ENCODE data around the gene DCLK1.

Gene DCLK1

DNA sequence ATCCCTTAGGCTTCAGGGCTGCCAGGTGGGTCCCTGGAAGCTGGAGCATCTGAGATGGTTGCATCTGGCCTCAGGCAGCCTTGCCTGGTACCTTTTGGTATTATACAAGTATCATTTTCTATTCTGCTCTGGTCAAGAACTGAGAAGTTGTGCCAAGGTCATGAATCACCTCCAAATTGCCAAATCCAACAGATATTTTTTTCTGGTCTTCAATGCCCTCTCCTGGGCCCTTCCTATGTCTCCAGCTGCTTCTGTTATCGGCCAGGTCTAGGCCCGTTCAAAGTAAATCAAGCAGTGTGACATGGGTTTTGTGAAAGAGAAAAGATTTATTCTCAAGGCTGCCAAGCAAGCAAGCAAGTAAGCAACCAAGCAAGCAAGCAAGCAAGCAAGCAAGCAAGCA, 383.6 kb downstream of the DCLK1 start:
- no peak for DNase-seq (ENCODE audit: low read depth)

DNA sequence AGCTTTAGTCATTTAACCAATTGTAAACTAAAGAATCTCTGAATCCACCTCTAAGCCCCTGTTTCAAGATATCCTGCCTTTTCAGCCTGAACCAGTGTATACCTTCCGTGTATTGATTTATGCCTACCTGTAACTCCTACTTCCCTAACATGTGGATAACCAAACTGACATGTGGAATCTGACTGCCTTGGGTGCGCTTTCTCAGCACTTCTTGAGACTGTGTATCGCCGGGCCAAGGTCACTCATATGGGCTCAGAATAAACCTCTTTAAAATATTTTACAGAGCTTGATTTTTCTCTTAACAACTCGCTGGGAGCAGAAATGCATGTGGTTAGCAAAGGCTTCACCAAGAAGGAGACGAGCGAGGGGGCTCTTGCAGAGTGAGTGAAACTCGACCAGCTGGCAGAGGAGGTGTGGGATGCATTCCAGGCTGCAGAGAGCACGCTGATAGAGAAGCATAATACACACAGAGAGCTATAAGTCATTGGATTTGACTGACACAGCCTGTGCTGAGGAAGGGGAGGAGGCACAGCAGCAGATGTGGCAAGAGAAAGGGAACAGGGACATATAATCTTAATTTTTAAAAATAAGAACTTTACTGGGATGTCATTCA, 386.5 kb downstream of the DCLK1 start:
- DNase-seq (ENCODE audit: low read depth), result no peak

DNA sequence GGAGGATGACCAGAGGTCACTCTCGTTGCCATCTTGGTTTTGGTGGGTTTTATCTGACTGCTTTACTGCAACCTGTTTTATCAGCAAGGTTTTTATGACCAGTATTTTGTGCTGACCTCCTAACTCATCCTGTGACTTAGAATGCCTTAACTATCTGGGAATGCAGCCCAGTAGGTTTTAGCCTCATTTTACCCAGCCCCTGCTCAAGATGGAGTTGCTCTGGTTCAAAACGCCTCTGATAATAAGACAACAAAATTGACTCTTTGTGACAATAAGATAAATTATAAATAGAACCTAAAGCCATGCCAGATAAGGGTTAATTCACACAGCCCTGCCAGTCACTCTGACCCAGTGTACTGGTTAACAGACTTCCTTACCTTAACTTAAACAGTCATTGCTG, 387.0 kb downstream of the DCLK1 start:
- no peak for DNase-seq (ENCODE audit: low read depth)

DNA sequence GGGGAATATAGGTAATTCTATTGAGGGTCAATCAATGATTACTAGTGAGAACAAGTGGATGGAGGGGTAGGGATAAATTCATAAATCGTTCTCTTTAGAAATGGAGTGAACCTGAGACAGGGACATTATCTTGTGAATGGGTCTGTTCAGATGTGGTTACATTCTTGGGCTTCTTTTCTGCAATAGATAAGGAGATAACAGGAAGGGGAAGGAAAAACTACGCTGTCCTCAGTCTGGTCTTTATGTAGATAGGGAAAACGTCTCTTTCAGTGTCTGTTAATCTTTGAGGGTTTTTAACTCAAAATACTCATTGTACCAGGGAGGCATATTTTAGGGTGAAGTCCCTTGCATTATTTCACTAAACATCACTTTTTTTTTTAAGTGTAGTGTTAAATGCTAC, 388.0 kb downstream of the DCLK1 start:
- DNase-seq (ENCODE audit: low read depth), result no peak

DNA sequence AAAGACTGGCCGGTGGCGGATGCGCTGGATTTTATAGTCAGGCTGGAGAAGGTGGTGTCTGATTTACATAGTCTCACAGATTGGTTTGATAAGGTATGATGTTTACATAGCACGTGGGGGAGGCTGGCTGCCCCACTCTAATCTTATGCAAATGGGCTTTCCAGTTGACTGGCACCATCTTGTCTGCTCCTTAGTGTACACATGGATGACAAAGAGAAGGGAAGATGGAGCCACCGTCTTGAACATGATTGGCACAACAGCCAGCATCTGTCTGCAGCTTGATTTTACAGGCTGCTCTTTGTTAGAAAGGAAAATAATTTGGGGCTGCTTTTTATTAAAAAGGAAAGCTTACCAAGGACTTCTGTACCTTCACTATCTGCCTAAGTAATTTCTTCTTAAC, 389.5 kb downstream of the DCLK1 start:
- no peak for DNase-seq (ENCODE audit: low read depth)

DNA sequence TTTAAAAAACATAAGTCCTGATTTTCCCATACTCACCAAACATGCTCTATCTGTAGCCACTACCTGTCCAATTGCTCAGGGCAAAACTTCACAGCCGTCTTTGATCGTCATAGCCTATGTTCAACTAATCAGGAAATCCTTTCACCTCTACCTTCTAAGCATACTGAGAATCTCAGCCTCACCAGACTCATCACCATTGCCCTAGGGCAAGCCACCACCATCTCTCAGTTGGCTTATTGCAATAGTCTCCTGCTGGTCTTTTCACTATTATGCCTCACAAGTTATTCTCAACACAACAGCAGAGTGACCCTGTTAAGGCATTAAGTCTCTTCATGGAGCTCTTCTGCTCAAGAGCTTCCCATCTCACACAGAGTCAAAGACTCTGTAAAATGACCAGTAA, 394.3 kb downstream of the DCLK1 start:
- DNase-seq (ENCODE audit: low read depth), result no peak

DNA sequence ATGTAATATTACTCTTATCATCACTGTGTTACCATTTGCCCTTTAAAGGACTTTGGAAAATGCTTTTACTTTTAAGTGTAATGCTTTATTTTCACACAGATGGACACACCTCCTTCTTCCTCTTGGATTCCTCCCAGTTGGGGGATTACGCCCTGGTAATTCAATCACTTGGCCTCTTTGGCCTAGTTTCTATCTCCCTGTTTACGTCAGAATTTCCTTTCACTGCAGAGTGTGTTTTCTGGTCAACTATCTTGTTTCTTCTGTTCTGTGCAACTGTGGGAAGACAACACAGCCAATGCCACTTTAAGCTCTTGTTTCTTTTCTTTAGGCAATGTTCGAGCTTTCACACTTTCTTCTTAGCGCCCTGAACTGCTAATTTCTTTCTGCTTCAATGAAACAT, 397.4 kb downstream of the DCLK1 start:
- no peak for DNase-seq (ENCODE audit: low read depth)

DNA sequence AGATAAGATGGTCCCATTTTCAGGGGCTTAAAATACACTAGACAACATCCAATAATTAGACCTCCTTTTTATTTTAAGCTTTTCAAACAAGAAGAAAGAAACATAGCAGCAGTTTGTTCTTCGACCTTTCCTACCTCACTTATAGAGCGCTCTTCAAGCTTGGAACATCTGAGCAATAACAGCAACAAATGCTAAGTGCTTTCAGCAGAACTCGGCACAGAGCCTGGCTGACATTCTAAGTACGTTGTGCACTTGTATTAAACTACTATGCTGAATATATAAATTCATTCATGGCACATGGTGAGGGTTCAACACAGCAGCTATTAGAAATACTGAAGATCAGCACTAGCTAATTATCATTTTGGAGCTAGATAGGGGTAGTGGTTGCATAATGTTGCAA, 398.6 kb downstream of the DCLK1 start:
- DNase-seq (ENCODE audit: low read depth), result no peak

DNA sequence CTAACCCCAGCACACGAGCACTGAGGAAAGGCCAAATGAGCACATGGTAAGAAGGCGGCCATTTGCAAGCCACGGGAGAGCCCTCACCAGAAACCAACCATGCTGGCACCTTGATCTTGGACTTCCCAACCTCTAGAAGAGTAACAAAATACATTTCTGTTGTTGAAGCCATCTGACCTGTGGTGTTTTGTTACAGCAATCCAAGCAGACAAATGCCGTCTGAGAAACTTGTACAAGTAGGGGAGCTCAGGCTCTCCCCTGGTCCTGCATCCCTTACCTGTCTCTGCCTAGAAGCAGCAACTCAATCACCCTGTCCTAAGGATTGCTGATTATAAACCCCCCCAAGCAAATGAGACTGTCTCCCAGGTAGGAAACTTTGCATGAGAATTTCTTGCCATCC, 399.7 kb downstream of the DCLK1 start:
- DNase-seq (ENCODE audit: low read depth), result no peak

DNA sequence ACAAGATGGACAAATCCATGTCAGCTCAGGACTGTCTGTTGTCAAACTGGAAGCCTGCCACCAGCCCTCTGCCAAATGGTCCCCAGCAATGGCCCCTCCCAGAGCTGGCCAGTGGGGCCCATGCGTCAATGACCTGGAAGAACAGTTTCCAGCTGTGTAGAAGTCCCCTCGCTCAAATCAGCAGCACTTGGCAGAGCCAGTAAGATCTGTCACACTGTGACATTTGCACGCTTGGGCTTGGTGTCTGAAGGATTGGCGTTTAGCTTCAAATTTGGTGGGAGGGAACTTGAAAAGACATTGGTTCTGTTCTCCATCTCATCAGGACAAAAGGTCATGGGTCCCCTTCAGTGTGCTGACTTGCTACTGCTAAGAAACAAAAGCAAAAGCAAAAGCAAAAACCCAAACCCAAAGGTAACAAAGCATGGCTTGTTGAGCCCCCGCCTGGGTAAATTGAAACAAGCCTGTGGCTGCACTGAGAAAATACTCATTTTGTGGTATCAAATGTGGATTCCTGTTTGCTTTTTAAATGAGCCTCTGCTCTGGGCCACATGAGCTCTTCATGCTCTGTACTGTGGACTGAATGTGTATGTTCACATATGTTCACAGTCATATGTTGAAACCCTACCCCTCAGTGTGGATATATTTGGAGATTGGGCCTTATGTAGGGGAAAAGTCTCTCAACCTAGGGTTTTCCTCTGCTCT, 401.1 kb downstream of the DCLK1 start:
- no peak for DNase-seq (ENCODE audit: low read depth)

DNA sequence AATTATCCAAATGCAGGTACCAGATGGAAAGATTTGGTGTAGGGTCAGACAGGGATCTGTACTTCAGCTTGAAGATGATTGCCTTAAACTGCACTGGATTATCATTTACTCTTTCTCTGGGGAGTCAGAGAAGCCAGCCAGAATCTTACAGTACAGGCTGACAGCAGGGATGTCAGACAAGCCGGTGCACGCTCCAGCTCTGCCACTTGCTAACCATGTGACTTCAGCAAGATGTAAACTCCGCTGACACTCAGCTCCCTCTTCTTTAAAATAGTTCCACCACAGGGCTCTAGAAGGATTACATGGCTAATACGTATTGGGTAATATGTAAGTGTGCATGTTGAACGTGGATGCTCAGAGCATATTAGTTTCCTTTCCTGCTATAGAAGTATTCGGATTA, 403.3 kb downstream of the DCLK1 start:
- no peak for DNase-seq (ENCODE audit: low read depth)

DNA sequence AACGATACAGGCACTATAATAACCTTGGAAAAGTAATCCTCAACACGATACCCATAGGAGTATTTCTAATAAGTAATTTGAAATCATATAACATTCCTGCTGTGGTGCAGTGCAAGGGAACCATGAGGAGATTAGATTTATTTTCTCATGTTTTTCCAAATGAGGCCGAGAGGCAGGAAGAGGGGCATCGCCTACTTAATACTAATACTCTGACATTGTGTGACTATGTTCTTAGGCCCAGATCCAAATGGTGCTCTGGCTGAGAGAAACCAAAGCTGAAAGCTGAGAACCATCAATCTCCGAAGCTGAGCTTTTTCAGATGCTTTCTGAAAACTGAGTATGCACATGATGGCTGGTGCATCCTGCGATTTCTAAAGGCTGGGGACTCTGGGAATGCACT, 406.7 kb downstream of the DCLK1 start:
- no peak for DNase-seq (ENCODE audit: low read depth)

DNA sequence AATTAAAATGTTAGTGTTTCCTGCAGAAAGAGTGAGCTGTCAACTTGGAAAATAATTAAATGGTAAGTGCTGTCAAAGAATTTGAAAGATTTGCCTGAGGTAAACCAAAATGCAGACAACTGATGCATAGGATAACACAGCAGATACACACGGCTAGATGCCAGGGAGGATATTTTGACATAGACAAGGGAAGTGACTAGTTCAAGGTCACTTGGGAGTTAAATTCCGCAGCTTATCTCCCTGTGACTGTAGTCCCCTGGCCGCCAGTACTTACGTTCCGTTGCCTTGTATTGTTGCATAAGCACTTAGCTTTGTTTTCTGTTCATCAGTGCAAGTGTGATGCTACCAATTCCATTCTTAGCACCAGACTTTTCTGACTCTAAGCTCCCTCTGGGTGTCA, 407.4 kb downstream of the DCLK1 start:
- DNase-seq (ENCODE audit: low read depth), result no peak

DNA sequence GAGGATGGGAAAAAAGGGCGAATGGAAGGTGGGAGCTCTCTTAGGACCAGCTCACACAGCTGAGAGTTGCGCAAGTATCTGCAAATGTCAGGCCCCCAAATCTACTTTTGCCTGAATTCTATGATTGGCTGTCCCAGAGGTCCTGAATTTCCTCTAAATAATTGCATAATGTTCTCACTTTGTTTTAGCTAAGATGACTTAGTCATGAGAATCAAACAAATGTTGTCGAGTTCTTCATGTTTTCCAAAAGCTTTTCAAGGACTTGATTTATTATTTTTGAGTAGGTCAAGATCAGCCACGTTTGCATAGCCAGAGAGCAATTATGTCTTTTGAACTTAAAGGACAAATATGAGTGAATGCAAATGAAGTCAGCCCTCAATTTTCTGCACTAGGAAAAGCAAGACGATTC, 408.1 kb downstream of the DCLK1 start:
- no peak for DNase-seq (ENCODE audit: low read depth)

DNA sequence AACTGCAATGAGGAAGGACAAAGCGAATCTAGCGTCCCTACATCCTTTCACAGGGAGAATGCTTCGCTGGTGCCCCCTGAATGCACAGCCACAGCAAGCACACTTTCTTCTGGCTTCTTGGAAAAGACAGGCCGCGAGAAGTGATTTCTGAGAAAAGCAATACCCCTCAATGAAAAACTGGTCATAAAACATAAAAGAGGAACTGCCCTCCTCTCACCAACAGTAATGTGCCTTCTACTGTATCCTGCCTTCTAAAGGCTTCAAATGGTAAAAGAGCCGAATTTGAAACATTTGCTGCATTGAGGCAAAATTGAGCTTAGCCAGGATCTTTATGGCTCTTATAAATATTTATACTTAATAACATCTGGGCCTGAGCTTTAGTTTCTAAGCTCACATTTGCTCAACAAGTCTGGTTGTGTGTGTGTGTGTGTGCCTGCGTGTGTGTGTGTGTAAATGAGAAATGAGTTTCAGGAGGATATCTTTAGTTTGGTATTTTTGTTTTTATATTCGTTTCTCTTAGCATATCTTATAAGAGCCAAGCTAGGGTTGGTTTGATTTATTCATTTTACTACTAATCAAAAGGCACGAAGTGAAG, 408.6 kb downstream of the DCLK1 start:
- no peak for DNase-seq (ENCODE audit: low read depth)

DNA sequence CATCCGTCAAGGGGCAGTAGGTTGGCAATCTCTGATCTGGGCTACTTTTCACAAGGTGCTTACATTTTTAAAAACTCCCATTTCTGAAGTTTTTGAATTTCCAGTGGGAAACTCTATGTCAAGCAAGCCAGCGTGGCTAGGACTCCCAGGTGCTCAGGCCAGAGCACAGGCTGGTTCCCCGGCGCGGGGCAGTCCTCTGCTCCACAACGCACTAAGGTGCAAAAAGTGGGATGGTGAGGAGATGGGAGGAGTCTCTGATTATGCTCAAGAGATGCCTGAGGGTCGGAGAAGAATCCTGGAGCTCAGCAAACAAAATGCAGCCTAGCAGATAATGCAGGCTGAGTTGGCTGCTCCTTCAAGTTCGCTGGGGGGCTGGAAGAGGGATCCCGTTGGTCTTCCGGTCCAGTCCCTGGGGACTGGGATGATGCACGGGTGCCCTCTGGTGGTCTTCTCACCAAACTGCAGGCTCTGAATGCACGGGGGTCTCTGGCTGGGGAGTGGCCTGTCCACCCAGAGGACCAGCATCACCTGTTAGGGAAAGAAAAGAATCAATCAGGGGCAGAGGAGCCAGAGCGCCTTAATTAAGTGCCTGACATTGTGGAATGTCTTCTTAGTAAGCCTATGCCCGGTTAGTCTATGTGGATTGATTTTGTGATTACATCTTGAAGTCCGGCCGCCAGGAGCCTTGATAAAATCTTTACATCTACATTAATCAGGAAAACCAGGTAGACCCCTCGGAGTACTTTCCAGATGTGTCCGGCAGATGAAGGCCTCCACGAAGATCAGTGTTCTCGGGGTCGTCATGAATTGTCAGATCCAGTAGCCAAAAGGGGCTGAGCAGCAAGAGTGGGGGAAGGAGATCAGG, 410.3 kb downstream of the DCLK1 start:
- no peak for DNase-seq (ENCODE audit: low read depth)

DNA sequence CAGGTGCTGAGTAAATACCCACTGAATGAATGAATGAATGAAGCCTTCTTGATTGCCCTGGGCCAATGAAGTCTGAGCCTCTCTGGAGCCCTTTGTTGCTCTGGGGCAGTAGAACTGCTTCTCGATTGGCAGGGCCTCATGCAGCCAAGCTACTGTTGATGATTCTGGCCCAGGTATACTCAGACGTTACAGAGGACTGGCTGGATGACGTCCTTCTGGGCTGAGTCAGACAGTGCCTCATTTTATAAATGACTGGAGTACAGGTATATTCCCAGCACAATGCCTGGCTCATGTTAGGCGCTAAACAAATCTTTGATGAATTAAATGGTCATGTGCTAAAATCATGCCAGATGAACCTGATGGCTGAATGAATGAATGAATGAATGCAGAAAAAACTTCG, 410.9 kb downstream of the DCLK1 start:
- no peak for DNase-seq (ENCODE audit: low read depth)

All from stimulated activated CD8-positive, alpha-beta memory T cell treated with anti-CD3 and anti-CD28 coated beads, Interleukin-12 subunit alpha, Interleukin-12 subunit beta, amount 100 ng/mL, for 4 hours (primary cell).